HEK293 (cell line): ENCODE data around the gene RASA3.

Experiments used
- SCRT2 ChIP-seq: fragments of 450-650 bp; formaldehyde crosslinking; IDR thresholded peaks from 2 replicates; pipeline ENCODE4 v1.5.1; 2016; ENCODE audit warnings: missing biosample characterization, missing genetic modification characterization
- TCF7L2 ChIP-seq: IDR thresholded peaks from 2 replicates; pipeline ENCODE4 v1.6.1; 2011; ENCODE audit warnings: low read depth, mild to moderate bottlenecking, inconsistent platforms, low read length, moderate library complexity, borderline replicate concordance
- ZNF274 ChIP-seq, 2 experiments: fragments of 200-500 bp in 1 of 2; fragments of 450-650 bp in 1 of 2; sonication (Bioruptor generic) in 1 of 2; formaldehyde crosslinking in 1 of 2; IDR thresholded peaks; 2 replicates each; pipeline versions ENCODE4 v1.5.1 to v1.6.1; 2014 to 2016; ENCODE audit warnings: borderline replicate concordance in 1 of 2, inconsistent platforms in 1 of 2, low read length in 1 of 2, missing biosample characterization in 1 of 2, missing genetic modification characterization in 1 of 2
- ZNF658 ChIP-seq: fragments of 450-650 bp; formaldehyde crosslinking; IDR thresholded peaks from 2 replicates; pipeline ENCODE4; 2016; ENCODE audit warnings: missing biosample characterization, missing genetic modification characterization
- ZNF747 ChIP-seq: fragments of 450-650 bp; formaldehyde crosslinking; IDR thresholded peaks from 2 replicates; pipeline ENCODE4 v1.5.1; 2016; ENCODE audit warnings: missing biosample characterization, missing genetic modification characterization
- TF ChIP-seq, protein P1 (sequence below): fragments of 450-650 bp; formaldehyde crosslinking; IDR thresholded peaks from 2 replicates; pipeline ENCODE4 v1.5.1; 2016; ENCODE audit warnings: missing biosample characterization, missing genetic modification characterization

DNA sequence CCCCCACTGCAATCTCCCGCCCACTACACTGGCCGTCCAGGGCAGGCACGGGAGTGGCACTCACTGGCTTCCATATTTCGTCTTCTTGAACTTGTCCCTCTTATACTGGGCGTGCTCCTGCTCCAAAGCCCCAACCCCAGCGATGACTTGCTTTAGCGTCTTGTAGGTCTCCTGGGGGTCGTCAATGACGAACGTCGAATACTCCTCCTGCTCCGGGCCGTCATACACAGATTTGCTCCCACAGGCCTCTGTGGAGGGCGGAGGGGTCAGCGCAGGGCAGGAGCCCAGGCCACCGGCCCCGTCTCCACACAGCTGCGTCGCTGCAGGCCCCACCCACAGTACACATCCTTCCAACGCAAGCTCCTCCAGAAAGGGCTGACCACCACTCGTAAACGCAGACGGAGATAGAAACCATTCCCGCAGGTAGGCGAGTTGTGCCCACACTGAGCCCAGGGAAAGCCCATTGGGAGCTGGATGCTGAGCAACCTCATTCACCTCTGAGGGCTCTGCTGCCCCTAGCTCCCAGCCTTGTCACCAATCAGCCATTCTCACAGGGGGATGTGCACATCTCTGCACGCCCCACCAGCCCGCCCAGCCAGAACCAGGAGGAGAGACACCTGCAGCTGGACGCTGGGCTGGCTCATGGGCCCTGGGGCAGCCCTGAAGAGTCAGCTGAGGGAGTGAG lies 150.7 kb downstream of the RASA3 start:
- no peak for TF ChIP-seq ZNF658 (tag by site-specific recombination)
- TF ChIP-seq ZNF274 (IDR thresholded peaks at IDR 0.05; ENCODE audit: low read length), result no peak
- TF ChIP-seq ZNF274 (tag by site-specific recombination; IDR thresholded peaks at IDR 0.05; ENCODE audit: borderline replicate concordance), result no peak
- TF ChIP-seq, protein P1, sequence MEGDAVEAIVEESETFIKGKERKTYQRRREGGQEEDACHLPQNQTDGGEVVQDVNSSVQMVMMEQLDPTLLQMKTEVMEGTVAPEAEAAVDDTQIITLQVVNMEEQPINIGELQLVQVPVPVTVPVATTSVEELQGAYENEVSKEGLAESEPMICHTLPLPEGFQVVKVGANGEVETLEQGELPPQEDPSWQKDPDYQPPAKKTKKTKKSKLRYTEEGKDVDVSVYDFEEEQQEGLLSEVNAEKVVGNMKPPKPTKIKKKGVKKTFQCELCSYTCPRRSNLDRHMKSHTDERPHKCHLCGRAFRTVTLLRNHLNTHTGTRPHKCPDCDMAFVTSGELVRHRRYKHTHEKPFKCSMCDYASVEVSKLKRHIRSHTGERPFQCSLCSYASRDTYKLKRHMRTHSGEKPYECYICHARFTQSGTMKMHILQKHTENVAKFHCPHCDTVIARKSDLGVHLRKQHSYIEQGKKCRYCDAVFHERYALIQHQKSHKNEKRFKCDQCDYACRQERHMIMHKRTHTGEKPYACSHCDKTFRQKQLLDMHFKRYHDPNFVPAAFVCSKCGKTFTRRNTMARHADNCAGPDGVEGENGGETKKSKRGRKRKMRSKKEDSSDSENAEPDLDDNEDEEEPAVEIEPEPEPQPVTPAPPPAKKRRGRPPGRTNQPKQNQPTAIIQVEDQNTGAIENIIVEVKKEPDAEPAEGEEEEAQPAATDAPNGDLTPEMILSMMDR (tag by site-specific recombination), result no peak
- no peak for TF ChIP-seq SCRT2 (tag by site-specific recombination)
- no peak for TF ChIP-seq ZNF747
- no peak for TF ChIP-seq TCF7L2
